ENCODE results near the gene CTIF. TPM values are rescaled to one million over a fixed set of nuclear protein-coding genes. Genes with fewer than 3 reads are reported as not detected.

The CTIF gene
- total RNA-seq, 1 experiment from 2014 or later, result 20.6 TPM

DNA sequence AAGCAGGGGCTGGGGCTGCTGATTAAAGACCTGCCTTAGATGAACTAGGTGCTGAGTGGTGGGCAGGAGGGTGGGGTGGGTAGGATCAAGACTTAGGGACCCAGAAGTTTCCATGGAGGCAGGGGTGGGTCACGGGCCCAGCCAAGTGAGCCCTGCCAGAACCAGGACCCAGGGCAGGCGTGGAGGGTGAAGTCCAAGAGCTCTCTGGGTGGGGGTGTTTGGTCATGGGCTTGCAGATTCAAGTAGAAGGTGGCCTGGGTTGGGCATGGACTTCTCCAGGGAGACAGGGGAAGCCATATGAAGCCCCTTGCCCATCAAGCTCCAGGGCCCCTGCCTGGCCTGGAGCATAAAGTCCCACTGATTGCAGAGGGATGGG, 243.1 kb downstream of the CTIF start:
- no peak for DNase-seq

DNA sequence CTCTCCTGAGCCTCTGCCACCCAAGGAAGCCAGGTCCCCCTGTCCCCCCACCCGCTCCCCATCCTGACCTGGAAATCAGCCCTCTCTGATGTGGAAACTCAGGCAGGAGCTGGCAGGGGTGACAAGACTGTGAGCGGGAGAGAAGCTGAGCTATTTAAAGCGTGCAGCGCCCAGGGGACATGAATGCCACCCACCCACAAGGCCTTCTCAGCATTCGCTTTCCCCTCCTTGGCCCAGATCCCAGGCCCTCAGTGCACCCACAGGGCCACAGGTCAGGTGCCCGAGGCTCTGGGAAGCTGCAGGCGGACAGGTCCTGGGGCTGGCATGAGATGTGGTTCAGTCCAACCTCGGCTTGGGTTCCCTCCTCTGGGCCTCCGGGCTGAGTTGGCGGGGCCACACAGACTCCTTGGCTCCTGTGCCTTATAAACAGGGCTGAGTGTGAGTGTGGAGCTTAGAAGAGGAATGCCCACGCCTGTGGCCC, 243.6 kb downstream of the CTIF start:
- Histone ChIP-seq H3K4me3 (no peak overlapping the region), H3K27me3 (no peaks in the 10 kb centered on the region), H3K9me3 (no peaks in the 10 kb centered on the region), H3K36me3 (no peaks in the 10 kb centered on the region; the same call in 1 of the 2 replicates)
- peak; percentile 9 for DNase-seq

More for the DNA sequence above, 243.1 kb downstream of the CTIF start:
- no peaks in the 10 kb centered on the region; the same call in 1 of the 2 replicates for H3K36me3 ChIP-seq
- no peaks in the 10 kb centered on the region for H3K27me3 ChIP-seq
- no peak overlapping the region for H3K4me3 ChIP-seq
- H3K9me3 ChIP-seq, result no peaks in the 10 kb centered on the region

DNA sequence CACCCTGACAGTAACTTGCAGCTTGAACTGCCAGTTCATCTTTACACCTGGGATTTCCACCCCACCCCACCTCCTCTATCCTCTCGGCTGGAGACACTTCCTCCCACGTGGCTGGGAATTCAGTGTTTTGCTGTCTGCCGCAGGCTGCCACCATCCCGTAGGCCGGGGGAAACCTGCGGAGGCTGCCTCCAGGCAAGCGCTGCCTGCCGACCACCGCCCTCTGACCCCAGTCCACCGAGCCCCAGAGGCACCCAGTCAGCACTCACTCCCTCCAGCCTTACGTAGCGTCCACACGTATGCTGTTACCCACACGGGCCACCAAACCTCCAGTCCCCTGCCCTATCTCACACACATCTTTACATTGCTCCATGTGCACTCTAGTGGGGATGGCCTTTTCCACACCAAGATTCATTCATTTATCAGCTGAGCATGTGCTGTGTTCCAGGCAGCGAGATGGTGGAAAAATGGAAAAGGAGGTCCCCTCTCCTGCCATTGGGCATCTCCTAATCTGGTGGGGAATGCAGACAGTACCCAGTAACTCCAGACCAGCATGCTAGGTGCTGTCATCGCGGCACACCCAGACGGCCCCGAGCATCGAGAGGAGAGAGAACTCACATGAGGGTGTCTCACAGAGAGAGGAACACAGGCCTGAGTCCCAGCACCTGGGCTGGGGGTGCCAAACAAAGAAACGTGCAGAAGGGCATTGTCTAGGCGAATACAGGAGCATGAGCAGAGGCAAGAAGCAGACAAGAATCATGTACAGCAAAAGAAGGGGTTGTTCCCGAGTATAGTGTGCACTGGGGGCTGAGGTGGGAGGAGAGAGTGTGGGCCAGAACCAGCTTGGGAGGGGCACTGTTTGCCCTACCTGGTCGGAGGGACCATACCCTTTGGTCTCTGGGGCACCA, 245.0 kb downstream of the CTIF start:
- Histone ChIP-seq H3K9me3 (no peaks in the 10 kb centered on the region), H3K27me3 (no peaks in the 10 kb centered on the region), H3K36me3 (peaks cover 2% of the 10 kb centered on the region), H3K4me3 (no peak overlapping the region)
- DNase-seq, result no peak

- Histone ChIP-seq H3K9me3 (no peaks in the 10 kb centered on the region), H3K4me3 (no peak overlapping the region), H3K27me3 (no peaks in the 10 kb centered on the region), H3K36me3 (peaks cover 2% of the 10 kb centered on the region)
- no peak for DNase-seq
These were observed 245.8 kb downstream of the CTIF start for GRCh38 chr18:48784656-48785055.

DNA sequence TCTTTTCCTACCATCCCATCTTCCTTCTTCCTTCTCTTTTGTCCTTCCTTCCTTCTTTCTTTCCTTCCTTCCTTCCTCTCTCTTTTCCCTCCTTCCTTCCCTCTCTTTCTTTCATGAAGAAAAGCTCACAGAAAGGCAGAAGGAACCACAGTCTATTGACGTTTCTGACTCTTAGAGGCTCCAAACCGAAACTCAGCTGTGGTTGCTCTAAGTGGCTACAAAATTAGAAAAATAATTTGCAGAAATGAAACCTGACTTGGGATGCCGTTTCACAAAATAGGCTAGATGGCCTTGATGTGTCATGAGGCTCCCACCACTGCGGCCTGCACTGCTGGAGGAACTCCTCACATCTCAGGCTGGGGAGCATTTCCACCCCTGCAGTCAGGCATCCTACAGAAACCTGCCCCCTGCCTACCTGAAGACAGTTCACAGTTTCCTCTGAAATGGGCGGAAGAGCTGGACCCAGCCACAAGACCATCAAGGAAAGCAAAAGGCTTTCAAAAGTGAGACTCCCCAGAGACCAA, 246.3 kb downstream of the CTIF start:
- Histone ChIP-seq H3K4me3 (no peak overlapping the region), H3K27me3 (no peaks in the 10 kb centered on the region), H3K36me3 (peaks cover 2% of the 10 kb centered on the region), H3K9me3 (no peaks in the 10 kb centered on the region)
- no peak for DNase-seq

GRCh38 chr18:48785736-48786454, 247.1 kb downstream of the CTIF start:
- Histone ChIP-seq H3K36me3 (peaks cover 2% of the 10 kb centered on the region), H3K4me3 (no peak overlapping the region), H3K27me3 (no peaks in the 10 kb centered on the region), H3K9me3 (no peaks in the 10 kb centered on the region)
- no peak for DNase-seq

DNA sequence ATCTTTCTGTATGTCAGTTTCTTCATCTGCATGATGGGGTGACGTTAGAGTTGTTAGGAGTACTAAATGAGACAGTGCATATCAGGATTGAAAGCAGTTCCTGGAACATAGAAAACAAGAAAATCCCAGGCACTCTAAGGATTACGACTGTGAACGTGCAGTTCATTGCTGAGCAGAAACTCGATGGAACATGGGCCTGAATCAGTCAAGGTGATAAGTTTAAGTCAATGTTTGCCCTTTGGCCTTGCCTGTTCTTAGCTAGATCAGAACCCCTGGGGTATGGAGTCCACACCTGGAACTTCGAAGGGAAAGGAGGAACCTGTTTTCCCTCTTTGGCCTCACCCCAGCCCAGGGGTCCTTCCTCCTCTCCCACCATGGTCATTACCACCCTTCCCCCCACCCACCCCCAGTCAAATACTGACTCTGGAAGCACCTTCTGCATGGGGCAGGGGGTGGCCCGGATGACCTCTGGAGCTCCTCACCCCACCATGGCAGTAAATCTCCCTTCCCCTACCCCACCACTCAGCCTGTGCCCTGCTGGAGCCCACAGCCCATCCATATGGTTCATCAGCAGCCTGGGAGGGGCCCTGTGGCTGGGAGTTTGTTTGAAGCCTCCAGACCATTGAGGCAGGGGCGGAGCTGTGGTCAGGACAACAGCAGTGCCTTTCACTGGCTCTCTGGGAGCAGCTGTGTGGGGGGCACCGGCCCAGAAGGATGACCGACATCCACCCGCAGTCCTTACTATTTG, 247.8 kb downstream of the CTIF start:
- no peak for DNase-seq
- Histone ChIP-seq H3K9me3 (no peaks in the 10 kb centered on the region), H3K36me3 (peaks cover 2% of the 10 kb centered on the region), H3K4me3 (no peak overlapping the region), H3K27me3 (no peaks in the 10 kb centered on the region)

GRCh38 chr18:48787203-48788151, 248.6 kb downstream of the CTIF start:
- Histone ChIP-seq H3K36me3 (peaks cover 2% of the 10 kb centered on the region), H3K4me3 (no peak overlapping the region), H3K27me3 (no peaks in the 10 kb centered on the region), H3K9me3 (no peaks in the 10 kb centered on the region)
- DNase-seq, result no peak

DNA sequence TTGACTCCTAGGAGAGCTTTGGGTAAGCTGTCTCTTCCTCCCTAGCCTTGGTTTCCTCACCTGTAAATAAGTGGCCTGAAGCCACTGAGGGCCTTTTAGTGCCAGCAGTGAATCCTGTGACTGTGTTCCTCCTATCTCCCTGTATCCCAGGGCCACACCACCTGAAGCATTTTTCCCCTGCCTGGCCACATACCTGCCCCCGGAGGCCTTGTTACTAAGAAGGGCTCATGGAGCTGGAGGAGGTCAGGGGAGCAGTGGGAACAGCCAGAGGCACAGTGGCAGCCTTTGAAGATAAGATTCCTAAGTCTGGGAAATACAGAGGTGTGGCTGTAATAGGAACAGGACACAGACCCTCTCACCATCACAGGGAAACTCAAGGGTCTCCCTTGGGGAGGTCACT, 249.5 kb downstream of the CTIF start:
- Histone ChIP-seq H3K36me3 (peaks cover 2% of the 10 kb centered on the region), H3K9me3 (no peaks in the 10 kb centered on the region), H3K27me3 (no peaks in the 10 kb centered on the region), H3K4me3 (no peak overlapping the region)
- no peak for DNase-seq

DNA sequence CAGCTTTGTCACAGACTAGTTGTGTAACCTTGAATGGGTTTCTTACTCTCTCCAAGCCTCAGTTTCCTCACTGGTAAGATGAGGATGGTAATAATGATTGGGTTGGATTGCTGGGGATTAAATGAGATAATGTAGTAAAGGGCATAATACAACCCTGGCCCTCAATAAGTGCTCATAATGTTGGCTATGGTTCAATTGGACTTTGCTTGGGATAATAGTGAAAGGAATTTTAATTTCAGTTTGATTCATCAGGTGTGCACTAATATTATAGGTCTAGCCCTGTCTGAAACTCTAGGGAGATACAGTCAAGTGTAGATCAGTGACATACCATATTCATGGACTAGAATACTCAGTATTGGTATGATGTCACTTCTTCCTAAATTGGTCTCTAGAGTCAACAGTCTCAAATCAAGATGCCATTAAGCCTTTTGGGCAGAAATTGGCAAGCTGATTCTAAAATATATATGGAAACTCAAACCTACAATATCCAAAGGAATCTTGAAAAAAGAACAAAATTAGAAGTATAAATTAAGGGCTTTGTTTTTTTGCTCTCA, 250.5 kb downstream of the CTIF start:
- Histone ChIP-seq H3K36me3 (peaks cover 2% of the 10 kb centered on the region), H3K4me3 (no peak overlapping the region), H3K9me3 (no peaks in the 10 kb centered on the region), H3K27me3 (no peaks in the 10 kb centered on the region)
- no peak for DNase-seq

DNA sequence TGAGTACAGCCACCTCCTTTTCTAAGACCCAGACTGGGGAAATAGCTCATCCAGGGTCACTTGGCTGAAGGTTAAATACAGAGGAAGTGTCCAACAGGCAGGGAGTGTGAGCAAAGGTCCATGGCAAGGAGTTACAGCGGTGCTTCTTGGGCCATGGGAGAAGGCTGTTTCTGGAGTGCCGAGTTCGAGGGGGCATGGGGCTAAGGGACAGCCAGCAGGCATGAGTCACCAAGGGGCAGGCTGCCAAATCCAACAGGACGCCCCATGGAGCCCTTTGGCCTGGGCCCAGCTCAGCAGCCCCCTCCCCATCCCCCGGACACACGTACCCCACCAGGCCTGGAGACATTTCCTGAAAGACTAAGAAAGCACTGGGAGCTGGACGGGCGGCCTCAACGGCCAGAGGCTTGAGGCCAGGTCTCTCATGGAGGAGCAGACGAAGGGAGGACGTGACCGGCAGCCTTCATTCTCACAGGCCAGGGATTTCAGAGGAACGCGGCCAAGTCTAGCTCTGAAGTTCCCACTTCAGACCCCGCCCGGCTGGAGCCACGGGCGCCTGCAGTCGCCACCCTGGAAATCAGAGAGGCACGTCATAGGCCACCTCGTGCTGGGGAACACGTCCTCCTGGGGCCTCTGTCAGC, 251.5 kb downstream of the CTIF start:
- DNase-seq, result peak; percentile 3
- Histone ChIP-seq H3K9me3 (no peaks in the 10 kb centered on the region), H3K27me3 (no peaks in the 10 kb centered on the region), H3K36me3 (peaks cover 2% of the 10 kb centered on the region), H3K4me3 (no peak overlapping the region)

DNA sequence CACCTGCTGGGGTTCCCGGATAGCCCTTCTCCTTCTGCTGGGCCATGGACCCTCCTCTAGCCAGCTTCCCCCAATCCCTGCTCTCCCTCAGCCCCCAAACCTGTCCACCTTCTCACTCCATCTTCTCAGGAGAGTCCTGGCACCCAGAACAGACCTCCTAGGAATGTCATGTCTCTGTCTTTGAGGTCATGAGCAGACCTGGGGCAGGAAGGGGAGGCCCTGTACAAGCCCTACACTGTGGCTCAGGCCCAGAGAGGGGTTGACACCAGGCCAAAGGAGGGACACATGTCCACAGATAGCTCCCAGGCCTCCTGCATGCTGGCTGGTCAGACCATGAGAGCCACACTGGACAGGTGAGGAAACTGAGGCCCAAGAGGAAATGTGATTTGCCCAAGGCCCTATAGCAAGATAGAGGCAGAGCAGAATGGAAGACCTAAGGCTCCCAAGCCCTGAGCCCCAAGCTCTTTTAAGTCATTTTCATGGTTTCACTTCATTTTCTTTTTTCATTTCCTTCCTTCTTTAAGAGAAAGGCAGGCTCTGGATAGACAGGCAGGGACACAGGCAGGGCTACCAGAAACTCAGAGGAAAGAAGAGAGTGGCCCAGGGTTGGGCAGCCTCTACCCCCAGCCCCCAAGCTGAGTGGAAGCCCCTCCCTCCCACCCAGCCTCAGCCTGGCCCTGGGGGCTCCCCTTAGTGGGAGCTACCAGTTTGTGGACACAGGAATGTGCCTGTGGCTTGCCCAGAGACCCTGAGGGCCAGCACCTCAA, 252.2 kb downstream of the CTIF start:
- DNase-seq, result no peak
- Histone ChIP-seq H3K9me3 (no peaks in the 10 kb centered on the region), H3K36me3 (peaks cover 2% of the 10 kb centered on the region; the same call in 1 of the 2 replicates), H3K4me3 (no peak overlapping the region), H3K27me3 (no peaks in the 10 kb centered on the region)

GRCh38 chr18:48791636-48792105, 252.8 kb downstream of the CTIF start:
- no peak for DNase-seq

DNA sequence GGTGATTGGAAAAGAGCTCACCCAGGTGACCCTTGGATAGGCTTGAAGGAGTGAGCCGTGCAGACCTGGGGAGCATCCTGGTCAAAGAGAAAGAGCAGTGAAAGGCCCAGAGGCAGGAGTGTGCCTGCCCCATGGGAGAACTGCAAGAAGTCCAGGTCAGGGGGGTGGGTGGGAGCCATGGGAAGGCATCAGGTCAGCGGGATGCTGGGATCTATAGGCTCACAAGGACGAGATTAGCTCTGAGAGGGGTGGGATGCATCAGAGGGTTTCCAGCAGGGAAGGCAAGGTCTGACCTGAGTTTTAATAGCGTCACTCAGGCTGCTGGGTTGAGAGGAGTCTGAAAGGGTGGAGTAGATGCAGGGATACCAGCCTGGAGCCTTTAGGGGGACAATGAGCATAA, 253.3 kb downstream of the CTIF start:
- Histone ChIP-seq H3K36me3 (peaks cover 2% of the 10 kb centered on the region; the same call in 1 of the 2 replicates), H3K9me3 (no peaks in the 10 kb centered on the region)
- no peak for DNase-seq

More at GRCh38 chr18:48791636-48792105, 252.8 kb downstream of the CTIF start:
- Histone ChIP-seq H3K4me3 (no peak overlapping the region), H3K27me3 (no peaks in the 10 kb centered on the region), H3K9me3 (no peaks in the 10 kb centered on the region), H3K36me3 (peaks cover 2% of the 10 kb centered on the region; the same call in 1 of the 2 replicates)

More for the DNA sequence above, 253.3 kb downstream of the CTIF start:
- no peak overlapping the region for H3K4me3 ChIP-seq
- H3K27me3 ChIP-seq, result no peaks in the 10 kb centered on the region
